Mucosa of descending colon (tissue), 3 donors: ENCODE measurements around the gene KRT78. TPM values are rescaled to one million over a fixed set of nuclear protein-coding genes. Genes with fewer than 3 reads are reported as not detected.

Source experiments
- ATAC-seq: fragments of 200-7000 bp; cut with Tn5 transposase; one replicate; pipeline ENCODE4 v1.9.1; 2020; ENCODE audit warnings: mild to moderate bottlenecking, moderate library complexity
- DNase-seq, 3 donors: peaks; one replicate each; pipeline ENCODE4 v3.0.0-alpha.2; 2020
- H3K36me3 ChIP-seq: fragments of 200-600 bp; one replicate; pipeline ENCODE4 v1.8.0; 2021; ENCODE audit warnings: low read depth, mild to moderate bottlenecking
- H3K4me1 ChIP-seq: fragments of 200-600 bp; one replicate; pipeline ENCODE4 v1.8.0; 2021; ENCODE audit warnings: low read depth, mild to moderate bottlenecking
- H3K4me3 ChIP-seq: fragments of 200-600 bp; one replicate; pipeline ENCODE4 v1.8.0; 2021; ENCODE audit warnings: mild to moderate bottlenecking
- H3K9me3 ChIP-seq: fragments of 200-600 bp; one replicate; pipeline ENCODE4 v1.8.0; 2021; ENCODE audit warnings: mild to moderate bottlenecking
- intact Hi-C, 2 donors: fragments of 100-400 bp; cut with DNase I in 1 of 2; cut with micrococcal nuclease in 1 of 2; formaldehyde crosslinking; loops; one replicate each; pipeline versions ENCODE4 v1.11.0 to v1.11.1; 2022; cut with DNase I, micrococcal nuclease
- total RNA-seq, 3 donors: library from RNA; stranded (reverse); fragmentation: NEBNext Ultra II Directional in 2 of 3; extraction: Animal tissue kit (Norgen Biotek cat#: 25700) in 2 of 3; gene quantifications; one replicate each; pipeline versions ENCODE4 v1.2.1 to v1.2.4, GENCODE V29; 2021 to 2023
- TF ChIP-seq, protein P1 (sequence below): fragments of 200-600 bp; IDR thresholded peaks from one replicate; pipeline ENCODE4 v1.8.0; 2022; ENCODE audit warnings: antibody characterized with exemption, mild to moderate bottlenecking
- donor health status: DM: no; HTN: no; CAD: no; lungs with moderate emphysema.
- donor health status: DM: no; HTN: no; CAD: no.
- donor health status: DM: no; HTN: yes; CAD: no.

Gene KRT78
- total RNA-seq, 3 donors from 2014 or later: not detected

DNA sequence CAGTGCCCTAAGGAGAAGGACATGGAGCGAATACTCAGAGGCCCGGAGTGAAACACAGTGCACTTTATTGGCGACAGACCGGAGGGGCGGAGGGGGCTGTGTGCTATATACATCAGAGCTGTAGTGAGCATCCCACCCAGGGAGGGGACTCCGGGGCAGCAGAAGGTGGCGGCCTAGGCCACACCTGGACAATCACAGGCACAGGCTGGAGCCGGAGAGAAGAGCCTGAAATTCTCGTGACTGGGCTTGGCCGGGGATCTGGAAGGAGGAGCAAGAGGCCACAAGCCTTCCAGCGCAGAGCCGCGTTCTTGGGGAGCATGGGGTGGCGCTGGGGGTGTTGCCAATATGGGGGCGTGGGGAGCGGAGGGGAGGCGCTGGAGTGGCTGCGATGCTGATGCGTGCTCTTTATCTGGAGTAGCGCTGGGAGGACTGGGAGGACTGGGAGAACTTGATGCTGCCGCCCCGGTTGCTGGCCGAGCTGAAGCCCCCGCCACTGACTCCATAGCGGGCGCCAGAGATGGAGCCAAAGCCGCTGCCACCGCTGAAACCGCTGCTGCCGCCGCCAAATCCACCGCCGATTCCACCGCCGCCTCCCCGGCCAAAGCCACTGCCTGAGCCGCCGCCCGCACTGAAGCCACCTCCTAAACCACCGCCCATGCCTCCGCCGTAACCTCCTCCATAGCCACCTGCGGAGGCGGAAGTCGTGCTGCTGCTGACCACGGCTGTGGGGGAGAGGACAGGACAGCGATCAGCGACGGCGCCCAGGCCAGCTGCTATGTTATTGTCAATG lies 59.0 kb downstream of the KRT78 start:
- peak; percentile 91 for ATAC-seq
- H3K9me3 ChIP-seq: no peaks in the 10 kb centered on the region
- no peak overlapping the region for H3K4me3 ChIP-seq
- no peaks in the 10 kb centered on the region for H3K4me1 ChIP-seq
- TF ChIP-seq, protein P1, sequence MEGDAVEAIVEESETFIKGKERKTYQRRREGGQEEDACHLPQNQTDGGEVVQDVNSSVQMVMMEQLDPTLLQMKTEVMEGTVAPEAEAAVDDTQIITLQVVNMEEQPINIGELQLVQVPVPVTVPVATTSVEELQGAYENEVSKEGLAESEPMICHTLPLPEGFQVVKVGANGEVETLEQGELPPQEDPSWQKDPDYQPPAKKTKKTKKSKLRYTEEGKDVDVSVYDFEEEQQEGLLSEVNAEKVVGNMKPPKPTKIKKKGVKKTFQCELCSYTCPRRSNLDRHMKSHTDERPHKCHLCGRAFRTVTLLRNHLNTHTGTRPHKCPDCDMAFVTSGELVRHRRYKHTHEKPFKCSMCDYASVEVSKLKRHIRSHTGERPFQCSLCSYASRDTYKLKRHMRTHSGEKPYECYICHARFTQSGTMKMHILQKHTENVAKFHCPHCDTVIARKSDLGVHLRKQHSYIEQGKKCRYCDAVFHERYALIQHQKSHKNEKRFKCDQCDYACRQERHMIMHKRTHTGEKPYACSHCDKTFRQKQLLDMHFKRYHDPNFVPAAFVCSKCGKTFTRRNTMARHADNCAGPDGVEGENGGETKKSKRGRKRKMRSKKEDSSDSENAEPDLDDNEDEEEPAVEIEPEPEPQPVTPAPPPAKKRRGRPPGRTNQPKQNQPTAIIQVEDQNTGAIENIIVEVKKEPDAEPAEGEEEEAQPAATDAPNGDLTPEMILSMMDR: no peak
- intact Hi-C loops: no loop called here
- no peaks in the 10 kb centered on the region for H3K36me3 ChIP-seq
- peak; percentile 50 to 72 (median 60) for DNase-seq

DNA sequence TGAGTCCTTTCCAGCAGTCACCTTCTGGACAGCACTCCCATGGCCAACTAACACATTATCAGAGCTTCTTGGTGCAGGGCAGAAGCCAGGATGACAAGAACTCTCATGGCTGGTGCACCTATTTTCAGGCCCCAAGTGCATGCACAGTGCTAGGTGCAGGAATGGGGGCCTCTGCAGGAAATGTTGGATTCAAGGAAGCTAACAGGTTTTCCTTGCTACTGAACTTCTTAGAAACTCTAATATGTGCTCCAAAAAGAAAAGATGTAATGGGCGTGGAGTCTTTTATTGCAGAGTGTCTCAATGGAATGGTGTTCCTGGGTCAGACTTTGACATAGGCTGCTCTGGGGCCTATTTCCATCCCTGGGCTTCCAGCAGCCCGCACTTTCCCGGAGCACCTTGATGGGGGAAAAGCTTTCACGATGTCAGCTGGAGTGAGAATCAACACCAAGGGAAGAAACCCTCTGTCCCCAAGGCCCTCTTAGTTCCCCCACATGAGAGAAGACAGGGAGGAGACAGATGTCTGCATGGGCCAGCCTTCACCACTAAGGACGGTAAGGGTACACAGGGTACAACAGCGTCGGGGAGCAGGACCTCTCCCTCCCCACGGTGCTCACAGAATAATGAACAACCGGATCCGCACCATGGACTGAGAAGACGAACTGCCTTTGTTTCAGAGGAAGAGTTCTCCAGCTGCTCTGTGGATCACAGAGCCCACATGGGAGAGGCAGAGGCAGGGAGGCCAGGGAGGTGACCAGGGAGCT lies 59.7 kb downstream of the KRT78 start:
- Histone ChIP-seq H3K4me3 (no peak overlapping the region), H3K36me3 (no peaks in the 10 kb centered on the region), H3K4me1 (no peaks in the 10 kb centered on the region), H3K9me3 (no peaks in the 10 kb centered on the region)
- TF ChIP-seq, protein P1: no peak
- ATAC-seq (no peak), DNase-seq (no peak)
- intact Hi-C loops: no loop called here

DNA sequence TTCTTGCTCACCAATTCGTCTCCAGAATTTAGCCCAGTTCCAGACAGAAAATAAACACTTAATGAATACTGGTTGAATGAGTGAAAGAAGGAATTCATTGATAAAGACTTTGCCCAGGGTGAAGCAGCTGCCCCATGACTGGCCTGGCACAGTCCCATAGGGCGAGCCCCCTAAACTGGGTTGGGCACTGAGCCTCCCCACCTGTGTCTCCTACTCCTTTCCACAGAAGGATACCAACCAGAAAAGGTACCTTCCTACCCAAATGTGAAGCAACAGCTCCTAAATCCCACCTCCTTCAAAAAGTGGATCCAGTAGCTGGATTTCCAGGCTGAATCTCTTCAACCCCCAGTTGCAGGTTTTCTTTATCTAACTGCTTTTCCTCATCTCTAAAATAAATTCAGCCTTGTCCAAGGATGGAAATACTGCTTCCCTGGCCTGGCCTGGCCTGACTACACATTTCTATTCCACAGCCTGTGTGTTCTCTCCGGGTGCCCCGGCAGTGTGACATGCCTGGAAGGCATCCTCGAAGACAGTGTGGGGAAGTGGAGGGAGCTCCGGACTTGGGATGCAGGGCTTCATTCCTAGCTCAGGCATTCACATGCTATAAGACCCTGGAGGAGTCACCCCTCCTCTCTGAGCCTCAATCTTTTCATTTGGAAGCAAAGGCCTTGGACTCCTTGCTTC lies 60.5 kb downstream of the KRT78 start:
- DNase-seq (no peak), ATAC-seq (no peak)
- no peak overlapping the region for H3K4me3 ChIP-seq
- TF ChIP-seq, protein P1: no peak
- no peaks in the 10 kb centered on the region for H3K36me3 ChIP-seq
- no peaks in the 10 kb centered on the region for H3K4me1 ChIP-seq
- intact Hi-C loops: no loop called here
- H3K9me3 ChIP-seq: no peaks in the 10 kb centered on the region

Other genes with a start within 250 kb of the KRT78 start
- gene KRT72, start 247.5 kb downstream of the KRT78 start, total RNA-seq: not detected
- not detected for gene KRT73, start 230.4 kb downstream of the KRT78 start, total RNA-seq
- under 1 TPM in 1 of 3 donors, not detected in 2; 0.12 TPM for gene KRT2, start 196.8 kb downstream of the KRT78 start, total RNA-seq
- under 1 TPM; 0.35 to 0.89 (median 0.38) TPM for gene KRT1, start 168.6 kb downstream of the KRT78 start, total RNA-seq
- gene KRT77, start 145.5 kb downstream of the KRT78 start, total RNA-seq: not detected
- not detected for gene KRT76, start 71.6 kb downstream of the KRT78 start, total RNA-seq
- gene KRT3, start 52.9 kb downstream of the KRT78 start, total RNA-seq: not detected
- gene KRT4, start 34.9 kb downstream of the KRT78 start, total RNA-seq: not detected
- gene KRT79, start 14.7 kb downstream of the KRT78 start, total RNA-seq: not detected
- 1,000 to 10,000 TPM; 1,334 to 4,222 (median 3,664) TPM for gene KRT8, start 56.1 kb upstream of the KRT78 start, total RNA-seq
- gene KRT18, start 100.1 kb upstream of the KRT78 start, total RNA-seq: 1,000 to 10,000 TPM in 1 of 3 donors, 100 to 1,000 TPM in 2; 296 to 1,063 (median 953) TPM
- gene EIF4B, start 157.5 kb upstream of the KRT78 start, total RNA-seq: 100 to 1,000 TPM; 341 to 535 (median 345) TPM
- gene TNS2, start 201.1 kb upstream of the KRT78 start, total RNA-seq: 100 to 1,000 TPM in 1 of 3 donors, 10 to 100 TPM in 2; 22.6 to 119 (median 51.9) TPM
- gene SPRYD3, start 230.4 kb upstream of the KRT78 start, total RNA-seq: 10 to 100 TPM; 27.3 to 51.0 (median 32.5) TPM
- gene IGFBP6, start 248.7 kb upstream of the KRT78 start, total RNA-seq: 10 to 100 TPM in 2 of 3 donors, 1 to 10 TPM in 1; 10.0 to 93.4 (median 27.1) TPM